HG03354 (cell line): ENCODE measurements around the gene SLC28A1.
"Not testable (repeated sequence)": the region's sequence is repeated elsewhere in the genome, so short reads cannot be mapped to it uniquely, and the experiment has no call there.

Experiments used
- ATAC-seq: cut with Tn5 transposase; IDR thresholded peaks from one replicate; pipeline ENCODE4 v1.9.1; 2021; ENCODE audit warnings: mild to moderate bottlenecking; ENCODE audit not compliant: unreplicated experiment, poor library complexity, severe bottlenecking

The SLC28A1 gene

DNA sequence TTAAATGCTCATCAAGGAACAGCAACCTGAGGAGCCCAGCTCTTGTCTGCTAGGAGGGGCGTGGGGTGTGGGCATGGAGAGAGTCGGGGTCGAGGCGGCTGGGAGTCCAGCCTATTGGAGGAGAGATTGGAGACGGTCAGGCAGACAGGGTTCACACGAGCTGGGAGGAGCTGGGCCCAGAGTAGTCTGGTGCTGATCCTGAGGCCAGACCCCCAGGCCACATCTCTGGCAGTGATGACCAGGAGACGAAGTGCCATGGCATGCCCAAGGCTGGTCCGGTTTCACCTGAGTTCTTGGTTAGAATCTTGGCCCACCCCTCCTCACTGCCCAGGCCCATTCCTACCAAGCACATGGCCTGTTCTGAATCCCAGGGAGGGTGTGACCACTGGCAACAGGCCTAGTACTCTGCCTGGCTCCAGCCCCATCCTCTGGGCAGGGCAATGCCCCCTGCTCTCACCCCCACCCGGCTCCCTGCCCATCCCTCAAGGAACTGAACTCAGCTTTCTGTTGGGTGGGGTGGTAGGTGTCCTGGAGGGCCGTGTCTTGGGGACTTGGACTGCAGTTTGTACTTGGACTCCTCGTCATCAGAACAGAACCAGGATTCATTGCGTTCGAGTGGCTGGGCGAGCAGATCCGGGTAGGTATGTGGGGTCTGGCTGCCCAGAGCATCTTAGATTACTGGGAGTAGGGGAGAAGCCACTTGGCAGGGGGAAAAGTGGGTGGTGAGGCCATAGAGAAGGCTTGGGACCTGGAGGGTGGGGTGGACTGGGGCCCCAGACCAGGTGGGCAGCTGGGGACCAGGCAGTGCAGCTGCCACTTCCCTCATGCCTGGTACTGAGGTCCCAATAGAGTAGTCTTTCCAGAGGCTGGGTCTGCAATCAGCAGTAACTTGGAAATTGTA, 20.8 kb downstream of the SLC28A1 start:
- ATAC-seq, result no peak

DNA sequence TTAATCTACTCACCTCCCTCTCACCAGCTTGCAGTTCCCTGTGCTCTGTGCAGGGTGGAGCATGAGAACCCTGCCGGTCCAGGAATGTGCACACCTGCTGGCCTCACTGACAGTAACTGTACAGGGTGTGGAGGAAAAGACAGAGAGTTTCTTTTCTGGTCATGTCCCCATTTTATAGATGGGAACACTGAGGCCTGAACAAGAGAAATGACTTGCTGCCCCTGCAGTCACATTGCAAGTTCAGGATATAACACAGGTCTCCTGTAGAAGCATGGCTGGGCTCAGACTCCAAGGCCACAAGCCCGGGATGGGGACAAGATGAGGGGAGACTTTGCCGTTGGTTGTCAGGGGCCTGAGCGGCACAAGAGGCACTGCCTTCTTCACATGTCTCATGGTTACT, 23.3 kb downstream of the SLC28A1 start:
- ATAC-seq, result no peak

- ATAC-seq, result no peak
Observed at GRCh38 chr15:84908564-84908963, 24.1 kb downstream of the SLC28A1 start.

DNA sequence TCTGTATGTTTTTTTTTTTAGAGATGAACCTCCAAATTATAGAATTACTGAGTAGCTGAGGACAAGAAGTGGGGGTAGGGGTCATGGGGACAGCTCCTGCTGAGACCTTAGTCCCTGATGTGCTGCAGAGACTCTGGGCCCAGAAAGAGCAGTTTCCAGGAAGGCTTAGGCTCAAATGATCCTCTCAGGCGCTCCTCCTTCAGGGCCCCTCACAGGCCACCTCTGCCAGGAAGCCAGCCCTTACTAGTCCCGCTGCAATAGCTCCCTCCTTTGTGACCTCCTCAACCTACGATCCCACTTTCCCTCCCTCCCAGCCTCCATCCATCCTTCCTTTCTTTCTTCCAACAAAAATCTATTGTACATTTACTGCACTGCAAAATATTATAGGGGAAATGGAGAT, 24.6 kb downstream of the SLC28A1 start:
- ATAC-seq, result no peak

GRCh38 chr15:84909782-84910181, 25.3 kb downstream of the SLC28A1 start:
- no peak for ATAC-seq

GRCh38 chr15:84910928-84911623, 26.6 kb downstream of the SLC28A1 start:
- ATAC-seq, result no peak

- no peak for ATAC-seq
Observed at GRCh38 chr15:84911879-84912660, 27.6 kb downstream of the SLC28A1 start.

- ATAC-seq, result no peak
Observed at GRCh38 chr15:84913360-84913723, 28.9 kb downstream of the SLC28A1 start.

DNA sequence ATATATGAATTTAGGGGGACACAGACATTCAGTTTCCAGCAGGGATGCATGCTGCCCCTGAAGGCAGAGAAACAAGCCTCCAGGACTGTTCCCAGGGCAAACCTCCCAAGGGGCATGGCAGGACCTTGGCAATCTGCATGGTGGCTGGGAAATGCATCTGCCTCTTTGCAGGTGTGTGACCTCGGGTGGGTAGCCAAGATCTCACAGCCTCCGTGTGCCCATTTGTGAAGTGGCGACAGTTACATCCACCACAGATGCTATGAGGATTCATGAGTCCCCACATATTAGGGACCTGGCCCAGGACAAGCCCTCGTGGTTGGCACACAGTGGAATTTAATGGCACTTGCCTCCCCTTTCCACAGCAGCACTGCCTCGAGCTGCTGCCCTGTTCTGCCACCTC, 29.9 kb downstream of the SLC28A1 start:
- ATAC-seq, result no peak

- peak; percentile 99 for ATAC-seq
Observed at GRCh38 chr15:84914909-84915605, 30.6 kb downstream of the SLC28A1 start.

DNA sequence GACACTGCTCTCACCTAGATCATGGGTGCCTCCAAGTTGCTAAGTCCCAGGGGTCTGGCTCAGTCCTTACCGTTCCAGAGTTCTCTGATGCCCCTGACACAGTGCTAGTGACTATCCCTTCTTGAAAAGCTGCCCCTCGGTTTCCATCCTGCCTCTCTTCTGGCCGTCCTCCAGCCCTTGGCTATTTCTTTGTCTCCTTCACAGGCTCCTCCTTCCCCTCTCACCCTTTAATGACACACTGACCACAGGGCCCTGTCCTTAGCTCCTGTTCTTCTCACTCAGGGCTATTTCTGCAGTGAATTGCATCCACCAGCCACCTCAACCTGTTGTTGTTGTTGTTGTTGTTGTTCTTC, 31.1 kb downstream of the SLC28A1 start:
- no peak for ATAC-seq

DNA sequence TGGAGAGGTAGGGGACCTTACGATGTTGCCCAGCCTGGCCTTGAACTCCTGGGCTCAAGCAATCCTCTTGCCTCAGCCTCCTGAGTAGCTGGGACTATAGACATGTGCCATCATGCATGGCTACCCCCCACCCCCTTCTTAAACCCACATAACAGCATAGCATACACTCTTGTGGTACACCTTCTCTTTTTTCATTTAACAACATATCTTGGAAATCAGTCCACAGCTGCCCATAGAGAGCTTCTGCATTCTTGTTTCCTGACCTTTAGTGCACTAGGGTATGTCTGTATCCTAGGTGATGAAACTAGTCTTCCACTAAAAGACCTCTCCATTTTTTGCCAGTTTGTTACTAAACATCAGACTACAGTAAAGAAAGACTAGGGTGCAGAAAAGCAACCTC, 33.0 kb downstream of the SLC28A1 start:
- no peak for ATAC-seq

GRCh38 chr15:84919106-84919667, 34.7 kb downstream of the SLC28A1 start:
- no peak for ATAC-seq

GRCh38 chr15:84921121-84921520, 36.7 kb downstream of the SLC28A1 start:
- ATAC-seq, result no peak

GRCh38 chr15:84922530-84922929, 38.1 kb downstream of the SLC28A1 start:
- ATAC-seq, result no peak

DNA sequence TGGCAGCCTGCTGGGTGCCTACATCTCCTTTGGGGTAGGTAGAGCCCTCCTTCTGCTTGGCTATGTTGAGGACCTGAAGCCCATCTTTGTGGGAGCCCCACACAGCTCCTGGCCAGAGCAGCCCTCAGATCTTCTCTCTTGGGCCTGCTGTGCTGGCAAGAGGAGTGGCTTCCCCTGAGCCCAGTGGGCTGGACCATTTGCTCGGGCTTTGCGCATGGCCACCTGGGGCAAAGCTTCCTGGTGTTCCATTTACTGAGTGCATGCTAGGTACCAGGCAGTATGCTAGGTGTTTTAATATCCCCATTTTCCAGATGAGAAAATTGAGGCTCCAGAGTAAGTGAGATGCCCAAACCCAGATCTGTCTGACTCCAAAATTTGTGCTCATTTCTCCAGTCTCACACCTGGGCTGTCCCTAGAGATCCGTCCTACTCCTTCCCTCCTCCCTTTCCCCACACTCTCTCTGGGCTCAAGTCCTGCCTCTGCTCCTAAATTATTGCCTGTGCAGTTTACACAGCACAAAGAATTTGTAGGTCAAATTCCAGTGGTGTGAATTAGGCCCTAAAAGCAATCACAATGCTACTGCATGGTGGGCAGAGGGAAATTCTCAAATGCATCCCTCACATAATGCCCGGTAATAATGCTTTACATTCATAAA, 39.7 kb downstream of the SLC28A1 start:
- no peak for ATAC-seq

DNA sequence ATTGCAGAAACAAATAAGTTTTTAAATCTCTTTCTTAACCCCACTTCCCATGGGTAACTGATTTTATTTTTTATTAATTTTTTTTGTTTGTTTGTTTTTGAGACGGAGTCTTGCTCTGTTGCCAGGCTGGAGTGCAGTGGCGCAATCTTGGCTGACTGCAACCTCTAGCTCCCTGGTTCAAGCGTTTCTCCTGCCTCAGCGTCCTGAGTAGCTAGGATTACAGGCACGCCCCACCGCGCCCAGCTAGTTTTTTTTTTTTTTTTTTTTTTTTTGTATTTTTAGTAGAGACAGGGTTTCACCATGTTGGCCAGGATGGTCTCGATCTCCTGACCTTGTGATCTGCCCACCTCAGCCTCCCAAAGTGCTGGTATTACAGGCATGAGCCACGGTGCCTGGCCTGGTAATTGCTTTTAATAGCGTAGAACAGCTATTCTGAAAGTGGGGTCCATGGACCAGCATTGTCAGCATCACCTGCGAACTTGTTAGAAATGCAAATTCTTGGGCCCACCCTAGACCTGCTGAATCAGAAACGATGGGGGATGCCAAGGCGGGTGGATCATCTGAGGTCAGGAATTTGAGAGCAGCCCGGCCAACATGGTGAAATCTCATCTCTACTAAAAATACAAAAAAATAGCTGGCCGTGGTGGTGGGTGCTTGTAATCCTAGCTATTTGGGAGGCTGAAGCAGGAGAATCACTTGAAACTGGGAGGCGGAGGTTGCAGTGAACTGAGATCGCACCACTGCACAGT, 40.5 kb downstream of the SLC28A1 start:
- ATAC-seq, result not testable (repeated sequence)

GRCh38 chr15:84925906-84926305, 41.4 kb downstream of the SLC28A1 start:
- ATAC-seq, result no peak
